ENCODE results near the gene DEFB131B. TPM values are rescaled to one million over a fixed set of nuclear protein-coding genes. Genes with fewer than 3 reads are reported as not detected.
"Not testable (repeated sequence)": the region's sequence is repeated elsewhere in the genome, so short reads cannot be mapped to it uniquely, and the experiment has no call there.

Gene DEFB131B, protein sequence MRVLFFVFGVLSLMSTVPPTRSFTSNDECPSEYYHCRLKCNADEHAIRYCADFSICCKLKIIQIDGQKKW
- not detected for polyA plus RNA-seq

DNA sequence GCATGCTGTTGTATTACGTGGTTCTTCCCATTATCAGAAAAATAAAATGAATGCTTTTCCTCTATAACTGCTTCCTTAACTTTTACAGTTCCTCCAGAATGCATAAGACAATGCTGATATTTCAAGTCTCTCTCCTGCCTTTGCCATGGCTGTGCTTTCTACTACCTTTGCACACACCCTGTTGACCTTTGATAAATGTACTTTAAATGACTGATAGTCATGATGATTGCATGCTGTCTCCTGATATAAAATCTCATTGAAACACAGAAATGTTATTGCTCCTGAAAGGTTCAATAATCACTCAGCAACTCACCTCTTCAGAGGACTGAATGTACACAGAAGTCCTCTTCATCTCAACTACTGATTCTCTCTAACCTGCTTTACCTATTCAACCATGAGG lies at the start of gene DEFB131B:
Gene DEFB131B, plus strand, starts transcription at position 395 of the 400 bp plus-strand sequence. Its CDS starts 0 bp downstream, at position 395.
- H3K4me1 ChIP-seq (ENCODE audit: control insufficient read depth in 2 of 2, insufficient read depth in 2 of 2, low read length in 1 of 2); H3K4me3 ChIP-seq (ENCODE audit: low read depth in 1 of 2, low read length in 2 of 2); H3K9me3 ChIP-seq (ENCODE audit: control insufficient read depth in 2 of 2, insufficient read depth in 1 of 2, low read depth in 1 of 2, low read length in 1 of 2); H3K27me3 ChIP-seq (ENCODE audit: control insufficient read depth in 1 of 2, insufficient read depth in 2 of 2, low read length in 2 of 2); H3K36me3 ChIP-seq (ENCODE audit: control insufficient read depth in 2 of 2, insufficient read depth in 2 of 2, low read length in 1 of 2); H3K27ac ChIP-seq (ENCODE audit: low read depth in 2 of 2, low read length in 1 of 2): not testable (repeated sequence)
- WGBS, 2 donors = 80 to 93% methylated on average over 1 of the region's 1 CpG

DNA sequence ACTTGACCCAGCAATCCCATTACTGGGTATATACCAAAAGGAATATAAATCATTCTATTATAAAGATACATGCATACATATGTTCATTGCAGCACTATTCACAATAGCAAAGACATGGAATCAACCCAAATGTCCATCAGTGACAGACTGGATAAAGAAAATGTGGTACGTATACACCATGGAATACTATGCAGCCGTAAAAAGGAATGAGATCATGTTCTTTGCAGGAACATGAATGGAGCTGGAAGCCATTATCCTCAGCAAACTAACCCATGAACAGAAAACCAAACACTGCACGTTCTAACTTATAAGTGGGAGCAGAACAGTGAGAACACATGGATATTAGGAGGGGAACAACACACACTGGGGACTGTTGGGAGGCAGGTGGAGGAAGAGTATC lies 49.0 kb upstream of the DEFB131B start:
- H3K36me3 ChIP-seq (ENCODE audit: control insufficient read depth in 2 of 2, insufficient read depth in 2 of 2, low read length in 1 of 2); H3K9me3 ChIP-seq (ENCODE audit: control insufficient read depth in 2 of 2, insufficient read depth in 1 of 2, low read depth in 1 of 2, low read length in 1 of 2); H3K27me3 ChIP-seq (ENCODE audit: control insufficient read depth in 1 of 2, insufficient read depth in 2 of 2, low read length in 2 of 2); H3K27ac ChIP-seq (ENCODE audit: low read depth in 2 of 2, low read length in 1 of 2); H3K4me1 ChIP-seq (ENCODE audit: control insufficient read depth in 2 of 2, insufficient read depth in 2 of 2, low read length in 1 of 2); H3K4me3 ChIP-seq (ENCODE audit: low read depth in 1 of 2, low read length in 2 of 2): not testable (repeated sequence)
- 93 to 95% methylated on average over 3 of the region's 3 CpGs for WGBS, 2 donors

DNA sequence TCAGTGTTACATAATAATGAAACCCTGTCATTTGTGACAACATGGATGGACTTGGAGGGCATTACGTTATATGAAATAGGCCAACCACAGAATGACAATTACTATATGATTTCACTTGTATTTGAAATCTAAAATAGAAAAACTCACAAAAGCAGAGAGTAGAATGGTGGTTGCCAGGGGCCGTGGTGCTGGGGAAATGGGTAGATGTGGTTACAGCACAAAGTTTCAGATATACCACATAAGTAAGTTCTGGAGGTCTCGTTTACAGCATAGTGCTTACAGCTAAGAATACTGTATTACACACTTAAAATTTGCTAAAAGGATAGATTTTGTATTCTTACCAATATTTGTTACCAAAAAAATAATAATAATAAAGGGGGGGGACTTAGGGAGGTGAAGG lies 48.6 kb upstream of the DEFB131B start:
- 80 to 85% methylated on average over 3 of the region's 3 CpGs for WGBS, 2 donors
- H3K4me1 ChIP-seq (ENCODE audit: control insufficient read depth in 2 of 2, insufficient read depth in 2 of 2, low read length in 1 of 2); H3K4me3 ChIP-seq (ENCODE audit: low read depth in 1 of 2, low read length in 2 of 2); H3K9me3 ChIP-seq (ENCODE audit: control insufficient read depth in 2 of 2, insufficient read depth in 1 of 2, low read depth in 1 of 2, low read length in 1 of 2); H3K27ac ChIP-seq (ENCODE audit: low read depth in 2 of 2, low read length in 1 of 2); H3K36me3 ChIP-seq (ENCODE audit: control insufficient read depth in 2 of 2, insufficient read depth in 2 of 2, low read length in 1 of 2); H3K27me3 ChIP-seq (ENCODE audit: control insufficient read depth in 1 of 2, insufficient read depth in 2 of 2, low read length in 2 of 2): not testable (repeated sequence)

DNA sequence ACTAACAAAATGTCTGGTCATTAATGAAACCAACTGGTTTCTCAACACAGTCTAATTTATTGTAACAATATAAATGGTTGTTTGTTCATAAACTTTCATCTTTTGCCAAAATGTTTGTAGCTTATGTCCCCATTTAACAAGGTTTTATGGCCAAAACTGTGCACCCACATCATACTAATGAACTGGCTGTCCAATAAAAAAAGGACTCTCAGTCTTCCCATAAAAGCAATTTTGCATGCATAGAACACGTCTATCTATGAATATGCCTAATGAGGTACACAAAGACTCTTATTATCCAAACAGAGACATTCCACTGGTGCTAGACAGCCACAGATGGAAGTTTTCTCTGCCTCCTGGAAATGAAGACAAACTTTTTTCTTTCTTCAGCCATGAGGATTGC lies 45.4 kb upstream of the DEFB131B start, which contains the start of gene DEFB108B:
Gene DEFB108B, plus strand, starts transcription at position 390 of the 400 bp plus-strand sequence. Its CDS starts 0 bp downstream, at position 390.
- 0% methylated on average over 1 of the region's 1 CpG for WGBS, 2 donors
- not testable (repeated sequence) for H3K9me3 ChIP-seq (ENCODE audit: control insufficient read depth in 2 of 2, insufficient read depth in 1 of 2, low read depth in 1 of 2, low read length in 1 of 2); H3K4me1 ChIP-seq (ENCODE audit: control insufficient read depth in 2 of 2, insufficient read depth in 2 of 2, low read length in 1 of 2); H3K27me3 ChIP-seq (ENCODE audit: control insufficient read depth in 1 of 2, insufficient read depth in 2 of 2, low read length in 2 of 2); H3K4me3 ChIP-seq (ENCODE audit: low read depth in 1 of 2, low read length in 2 of 2); H3K36me3 ChIP-seq (ENCODE audit: control insufficient read depth in 2 of 2, insufficient read depth in 2 of 2, low read length in 1 of 2); H3K27ac ChIP-seq (ENCODE audit: low read depth in 2 of 2, low read length in 1 of 2)

DNA sequence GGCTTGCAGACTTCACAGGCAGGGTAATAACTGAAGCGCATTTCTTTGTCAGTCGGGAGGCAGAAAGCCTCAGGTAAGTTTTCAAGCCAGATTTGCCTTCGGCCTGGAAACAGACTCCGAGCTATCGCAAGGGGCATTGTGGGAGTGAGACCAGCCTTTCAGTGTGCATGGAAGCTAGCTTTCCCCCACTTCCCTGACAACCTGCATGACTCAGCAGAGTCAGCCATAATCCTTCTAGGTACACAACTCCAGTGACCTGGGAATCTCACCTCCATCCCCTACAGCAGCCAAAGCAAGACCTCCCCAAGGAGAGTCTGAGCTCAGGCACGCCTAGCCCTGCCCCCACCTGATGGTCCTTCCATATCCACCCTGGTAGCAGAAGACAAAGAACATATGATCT lies 35.5 kb upstream of the DEFB131B start:
- not testable (repeated sequence) for H3K4me1 ChIP-seq (ENCODE audit: control insufficient read depth in 2 of 2, insufficient read depth in 2 of 2, low read length in 1 of 2); H3K4me3 ChIP-seq (ENCODE audit: low read depth in 1 of 2, low read length in 2 of 2); H3K27me3 ChIP-seq (ENCODE audit: control insufficient read depth in 1 of 2, insufficient read depth in 2 of 2, low read length in 2 of 2); H3K9me3 ChIP-seq (ENCODE audit: control insufficient read depth in 2 of 2, insufficient read depth in 1 of 2, low read depth in 1 of 2, low read length in 1 of 2); H3K36me3 ChIP-seq (ENCODE audit: control insufficient read depth in 2 of 2, insufficient read depth in 2 of 2, low read length in 1 of 2)
- 54 to 70% methylated on average over 6 of the region's 6 CpGs for WGBS, 2 donors
- H3K27ac ChIP-seq (ENCODE audit: low read depth in 2 of 2, low read length in 1 of 2) = peak overlapping the region; percentile 34 to 59

DNA sequence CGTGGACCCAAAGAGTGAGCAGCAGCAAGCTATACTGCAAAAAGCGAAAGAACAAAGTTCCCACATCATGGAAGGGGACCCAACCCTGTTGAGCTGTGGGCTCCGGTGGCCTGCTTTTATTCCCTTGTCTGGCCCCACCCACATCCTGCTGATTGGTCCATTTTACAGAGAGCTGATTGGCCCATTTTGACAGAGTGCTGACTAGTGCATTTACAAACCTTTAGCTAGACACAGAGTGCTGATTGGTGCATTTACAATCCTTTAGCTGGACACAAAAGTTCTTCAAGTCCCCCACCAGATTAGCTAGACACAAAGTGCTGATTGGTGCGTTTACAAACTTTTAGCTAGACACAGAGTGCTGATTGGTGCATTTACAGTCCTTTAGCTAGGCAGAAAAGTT lies 34.9 kb upstream of the DEFB131B start:
- H3K27ac ChIP-seq (ENCODE audit: low read depth in 2 of 2, low read length in 1 of 2); H3K9me3 ChIP-seq (ENCODE audit: control insufficient read depth in 2 of 2, insufficient read depth in 1 of 2, low read depth in 1 of 2, low read length in 1 of 2); H3K4me1 ChIP-seq (ENCODE audit: control insufficient read depth in 2 of 2, insufficient read depth in 2 of 2, low read length in 1 of 2); H3K27me3 ChIP-seq (ENCODE audit: control insufficient read depth in 1 of 2, insufficient read depth in 2 of 2, low read length in 2 of 2); H3K4me3 ChIP-seq (ENCODE audit: low read depth in 1 of 2, low read length in 2 of 2); H3K36me3 ChIP-seq (ENCODE audit: control insufficient read depth in 2 of 2, insufficient read depth in 2 of 2, low read length in 1 of 2): not testable (repeated sequence)
- 89 to 90% methylated on average over 4 of the region's 4 CpGs for WGBS, 2 donors

DNA sequence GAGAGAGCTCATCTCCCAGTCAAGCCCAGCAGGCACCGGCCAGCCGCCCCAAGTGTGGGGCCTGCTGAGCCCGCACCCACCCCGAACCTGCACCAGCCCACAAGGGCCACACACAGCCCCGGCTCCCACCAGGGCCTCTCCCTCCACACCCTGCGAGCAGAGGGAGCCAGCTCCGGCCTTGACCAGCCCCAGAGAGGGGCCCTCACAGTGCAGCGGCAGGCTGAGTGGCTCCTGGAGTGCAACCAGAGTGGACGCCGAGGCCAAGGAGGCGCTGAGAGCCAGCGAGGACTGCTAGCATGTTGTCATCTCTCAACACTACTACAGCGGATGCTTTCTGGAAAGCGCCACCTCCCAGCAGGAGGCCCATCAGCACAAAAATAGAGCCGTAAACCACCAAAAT lies 34.4 kb upstream of the DEFB131B start:
- no peaks in the 10 kb centered on the region for H3K27me3 ChIP-seq (ENCODE audit: control insufficient read depth in 1 of 2, insufficient read depth in 2 of 2, low read length in 2 of 2)
- H3K4me1 ChIP-seq (ENCODE audit: control insufficient read depth in 2 of 2, insufficient read depth in 2 of 2, low read length in 1 of 2) = no peaks in the 10 kb centered on the region
- H3K27ac ChIP-seq (ENCODE audit: low read depth in 2 of 2, low read length in 1 of 2) = no peak overlapping the region
- H3K36me3 ChIP-seq (ENCODE audit: control insufficient read depth in 2 of 2, insufficient read depth in 2 of 2, low read length in 1 of 2) = no peaks in the 10 kb centered on the region
- H3K9me3 ChIP-seq (ENCODE audit: control insufficient read depth in 2 of 2, insufficient read depth in 1 of 2, low read depth in 1 of 2, low read length in 1 of 2) = no peaks in the 10 kb centered on the region
- 81 to 86% methylated on average over 14 to 15 of the region's 15 CpGs for WGBS, 2 donors
- no peak overlapping the region for H3K4me3 ChIP-seq (ENCODE audit: low read depth in 1 of 2, low read length in 2 of 2)

DNA sequence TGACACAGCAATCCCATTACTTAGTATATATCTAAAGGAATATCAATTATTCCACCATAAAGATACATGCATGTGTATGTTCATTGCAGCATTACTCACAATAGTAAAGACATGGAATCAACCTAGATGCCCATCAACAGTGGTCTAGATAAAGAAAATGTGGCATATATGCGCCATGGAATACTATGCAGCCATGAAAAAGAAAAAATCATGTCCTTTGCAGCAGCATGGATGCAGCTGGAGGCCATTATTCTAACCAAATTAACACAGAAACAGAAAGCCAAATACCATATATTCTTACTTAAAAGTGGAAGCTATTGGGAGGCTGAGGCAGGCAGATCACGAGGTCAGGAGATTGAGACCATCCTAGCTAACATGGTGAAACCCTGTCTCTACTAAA lies 24.4 kb upstream of the DEFB131B start:
- H3K27ac ChIP-seq (ENCODE audit: low read depth in 2 of 2, low read length in 1 of 2); H3K27me3 ChIP-seq (ENCODE audit: control insufficient read depth in 1 of 2, insufficient read depth in 2 of 2, low read length in 2 of 2); H3K4me1 ChIP-seq (ENCODE audit: control insufficient read depth in 2 of 2, insufficient read depth in 2 of 2, low read length in 1 of 2); H3K4me3 ChIP-seq (ENCODE audit: low read depth in 1 of 2, low read length in 2 of 2); H3K36me3 ChIP-seq (ENCODE audit: control insufficient read depth in 2 of 2, insufficient read depth in 2 of 2, low read length in 1 of 2); H3K9me3 ChIP-seq (ENCODE audit: control insufficient read depth in 2 of 2, insufficient read depth in 1 of 2, low read depth in 1 of 2, low read length in 1 of 2): not testable (repeated sequence)
- WGBS, 2 donors = 95 to 97% methylated on average over 2 of the region's 2 CpGs

DNA sequence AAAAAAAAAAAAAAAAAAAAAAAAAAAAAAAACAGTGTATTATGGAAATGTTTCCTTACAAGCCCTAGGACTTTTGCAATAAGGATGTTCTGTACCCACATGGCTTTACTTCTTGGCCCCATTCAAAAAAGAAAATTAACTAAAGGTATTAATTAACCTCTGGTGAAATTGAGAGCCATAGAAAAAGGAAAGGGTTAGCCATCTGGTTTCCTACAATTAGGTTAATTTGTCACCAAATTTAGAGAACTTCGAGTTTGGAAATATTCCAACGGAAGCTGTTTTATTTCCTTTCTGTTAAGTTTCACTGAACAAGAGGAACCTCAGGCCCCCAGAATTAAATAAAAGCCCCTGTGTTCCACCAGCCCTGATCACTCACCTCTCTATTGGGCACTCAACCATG lies 22.4 kb upstream of the DEFB131B start:
- not testable (repeated sequence) for H3K9me3 ChIP-seq (ENCODE audit: control insufficient read depth in 2 of 2, insufficient read depth in 1 of 2, low read depth in 1 of 2, low read length in 1 of 2); H3K27ac ChIP-seq (ENCODE audit: low read depth in 2 of 2, low read length in 1 of 2); H3K36me3 ChIP-seq (ENCODE audit: control insufficient read depth in 2 of 2, insufficient read depth in 2 of 2, low read length in 1 of 2); H3K4me3 ChIP-seq (ENCODE audit: low read depth in 1 of 2, low read length in 2 of 2); H3K27me3 ChIP-seq (ENCODE audit: control insufficient read depth in 1 of 2, insufficient read depth in 2 of 2, low read length in 2 of 2); H3K4me1 ChIP-seq (ENCODE audit: control insufficient read depth in 2 of 2, insufficient read depth in 2 of 2, low read length in 1 of 2)
- WGBS, 2 donors = 56 to 66% methylated on average over 2 of the region's 2 CpGs

DNA sequence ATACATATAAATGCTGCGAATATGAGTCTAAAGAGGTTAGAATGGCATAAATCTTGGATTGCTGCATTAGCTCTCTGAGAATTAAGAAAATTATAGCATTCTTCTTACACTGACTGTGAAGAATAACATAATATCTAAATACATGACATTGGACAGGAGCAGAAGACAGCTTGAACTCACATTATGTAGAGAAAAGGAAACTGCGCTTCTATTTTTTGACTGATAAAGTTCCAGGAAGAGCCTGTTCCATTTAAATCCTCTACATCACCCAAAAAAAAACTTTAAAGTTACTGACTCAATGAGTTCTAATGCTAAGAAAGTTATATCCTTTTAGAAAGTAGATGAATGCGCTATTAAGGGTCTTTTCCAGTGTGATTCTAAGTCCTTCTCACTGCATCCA lies 17.4 kb upstream of the DEFB131B start:
- not testable (repeated sequence) for H3K4me3 ChIP-seq (ENCODE audit: low read depth in 1 of 2, low read length in 2 of 2); H3K27me3 ChIP-seq (ENCODE audit: control insufficient read depth in 1 of 2, insufficient read depth in 2 of 2, low read length in 2 of 2); H3K9me3 ChIP-seq (ENCODE audit: control insufficient read depth in 2 of 2, insufficient read depth in 1 of 2, low read depth in 1 of 2, low read length in 1 of 2); H3K27ac ChIP-seq (ENCODE audit: low read depth in 2 of 2, low read length in 1 of 2); H3K36me3 ChIP-seq (ENCODE audit: control insufficient read depth in 2 of 2, insufficient read depth in 2 of 2, low read length in 1 of 2); H3K4me1 ChIP-seq (ENCODE audit: control insufficient read depth in 2 of 2, insufficient read depth in 2 of 2, low read length in 1 of 2)
- 95 to 98% methylated on average over 3 of the region's 3 CpGs for WGBS, 2 donors

Measured in esophagus (tissue), 2 donors.